NCI-H1048 (cell line): ENCODE measurements around the gene MPEG1.

Experiments used
- DNase-seq: peaks from one replicate; lab custom pipeline; 2025; lab: John Stamatoyannopoulos, UW

The MPEG1 gene

GRCh38 chr11:59212744-59213631 is at the start of gene MPEG1:
MPEG1 (minus strand) TSS chr11:59212927; CDS start chr11:59212865, 62 bp downstream.
- DNase-seq = no peak

GRCh38 chr11:59262177-59262818 is 49.6 kb upstream of the MPEG1 start:
- DNase-seq = no peak

GRCh38 chr11:59261150-59261549 is 48.4 kb upstream of the MPEG1 start:
- no peak for DNase-seq

GRCh38 chr11:59259867-59260475 is 47.2 kb upstream of the MPEG1 start:
- no peak for DNase-seq

- no peak for DNase-seq
Measured at GRCh38 chr11:59259047-59259446, 46.3 kb upstream of the MPEG1 start.

GRCh38 chr11:59255281-59255680 is 42.6 kb upstream of the MPEG1 start:
- DNase-seq = no peak

GRCh38 chr11:59254286-59254685 is 41.6 kb upstream of the MPEG1 start:
- no peak for DNase-seq

- no peak for DNase-seq
Measured at GRCh38 chr11:59253001-59253400, 40.3 kb upstream of the MPEG1 start.

GRCh38 chr11:59249535-59249934 is 36.8 kb upstream of the MPEG1 start:
- no peak for DNase-seq

- DNase-seq = no peak
Measured at GRCh38 chr11:59247531-59248227, 35.0 kb upstream of the MPEG1 start.

- DNase-seq = no peak
Measured at GRCh38 chr11:59243633-59244032, 30.9 kb upstream of the MPEG1 start.

- DNase-seq = no peak
Measured at GRCh38 chr11:59240322-59240721, 27.6 kb upstream of the MPEG1 start.

GRCh38 chr11:59226396-59226795 is 13.7 kb upstream of the MPEG1 start:
- no peak for DNase-seq

- no peak for DNase-seq
Measured at GRCh38 chr11:59225017-59225416, 12.3 kb upstream of the MPEG1 start.

- DNase-seq = no peak
Measured at GRCh38 chr11:59224351-59224928, 11.7 kb upstream of the MPEG1 start.

GRCh38 chr11:59223611-59224010 is 10.9 kb upstream of the MPEG1 start:
- no peak for DNase-seq

GRCh38 chr11:59223177-59223576 is 10.4 kb upstream of the MPEG1 start:
- DNase-seq = no peak

- no peak for DNase-seq
Measured at GRCh38 chr11:59222464-59223060, 9.8 kb upstream of the MPEG1 start.

GRCh38 chr11:59221441-59221840 is 8.7 kb upstream of the MPEG1 start:
- DNase-seq = no peak

GRCh38 chr11:59219836-59220235 is 7.1 kb upstream of the MPEG1 start:
- DNase-seq = no peak

- DNase-seq = no peak
Measured at GRCh38 chr11:59218893-59219292, 6.2 kb upstream of the MPEG1 start.

- DNase-seq = no peak
Measured at GRCh38 chr11:59218319-59218718, 5.6 kb upstream of the MPEG1 start.
